Esophagus muscularis mucosa (tissue), 3 donors: ENCODE measurements around the gene ACSL6.

Source experiments
- POLR2A ChIP-seq: fragments of 450-650 bp; IDR thresholded peaks from one replicate; pipeline ENCODE4 v1.6.1; 2017; ENCODE audit warnings: antibody characterized with exemption, moderate library complexity, mild to moderate bottlenecking, low read depth
- TF ChIP-seq, protein P1 (sequence below), 3 experiments: fragments of 200-600 bp in 2 of 3; fragments of 450-650 bp in 1 of 3; sonication (generic) in 2 of 3; IDR thresholded peaks; one replicate each; pipeline ENCODE4 v1.5.1; 2017 to 2019; ENCODE audit warnings: antibody characterized with exemption in 3 of 3, mild to moderate bottlenecking in 2 of 3, moderate library complexity in 1 of 3

DNA sequence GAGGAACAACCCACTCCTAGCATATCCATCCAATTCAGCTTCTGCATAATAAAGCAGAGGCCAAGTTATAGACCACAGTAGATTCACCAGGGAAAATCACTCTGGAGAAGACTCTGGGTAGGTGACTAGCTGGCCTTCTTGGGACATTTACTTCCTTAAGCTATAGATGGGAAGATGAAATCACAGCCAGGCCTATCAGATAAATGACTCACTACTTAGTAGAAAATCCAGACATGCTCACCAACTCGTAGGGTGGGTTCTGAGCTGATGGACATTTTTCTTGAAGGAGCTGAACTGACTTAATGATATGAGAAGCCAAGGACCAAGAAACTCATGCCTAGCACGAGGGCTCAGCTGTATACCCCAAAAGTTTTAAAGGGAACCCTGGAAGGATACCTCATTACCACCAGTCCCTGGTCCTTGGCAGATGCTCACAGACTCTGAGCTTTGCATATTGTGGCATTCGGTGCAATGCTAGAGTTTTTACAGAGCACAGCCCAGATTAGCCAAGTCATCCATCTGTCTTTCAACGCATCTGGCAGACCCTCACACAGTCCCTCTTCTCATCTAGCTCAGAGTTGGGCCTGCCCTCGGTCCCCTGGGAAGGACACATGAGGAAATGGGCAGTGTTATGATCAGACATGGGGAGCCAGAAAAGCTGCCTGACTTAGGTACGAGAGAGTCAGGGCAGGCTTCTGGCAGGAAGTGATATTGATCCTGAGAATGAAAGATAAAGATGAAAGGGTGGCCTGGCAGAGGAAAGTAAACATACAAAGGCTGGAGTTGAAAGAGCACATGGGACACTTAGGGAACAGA lies 15.0 kb downstream of the ACSL6 start:
- TF ChIP-seq, protein P1, sequence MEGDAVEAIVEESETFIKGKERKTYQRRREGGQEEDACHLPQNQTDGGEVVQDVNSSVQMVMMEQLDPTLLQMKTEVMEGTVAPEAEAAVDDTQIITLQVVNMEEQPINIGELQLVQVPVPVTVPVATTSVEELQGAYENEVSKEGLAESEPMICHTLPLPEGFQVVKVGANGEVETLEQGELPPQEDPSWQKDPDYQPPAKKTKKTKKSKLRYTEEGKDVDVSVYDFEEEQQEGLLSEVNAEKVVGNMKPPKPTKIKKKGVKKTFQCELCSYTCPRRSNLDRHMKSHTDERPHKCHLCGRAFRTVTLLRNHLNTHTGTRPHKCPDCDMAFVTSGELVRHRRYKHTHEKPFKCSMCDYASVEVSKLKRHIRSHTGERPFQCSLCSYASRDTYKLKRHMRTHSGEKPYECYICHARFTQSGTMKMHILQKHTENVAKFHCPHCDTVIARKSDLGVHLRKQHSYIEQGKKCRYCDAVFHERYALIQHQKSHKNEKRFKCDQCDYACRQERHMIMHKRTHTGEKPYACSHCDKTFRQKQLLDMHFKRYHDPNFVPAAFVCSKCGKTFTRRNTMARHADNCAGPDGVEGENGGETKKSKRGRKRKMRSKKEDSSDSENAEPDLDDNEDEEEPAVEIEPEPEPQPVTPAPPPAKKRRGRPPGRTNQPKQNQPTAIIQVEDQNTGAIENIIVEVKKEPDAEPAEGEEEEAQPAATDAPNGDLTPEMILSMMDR (IDR thresholded peaks at IDR 0.05) = no peak
- TF ChIP-seq POLR2A = no peak
